ENCODE data around the gene MAFF.
"Not testable (repeated sequence)": the region's sequence is repeated elsewhere in the genome, so short reads cannot be mapped to it uniquely, and the experiment has no call there.

MAFF gene

GRCh38 chr22:38226853-38227649 is 25.3 kb downstream of the MAFF start:
- no peak for DNase-seq

- DNase-seq, result no peak
Observed at GRCh38 chr22:38228326-38228872, 26.6 kb downstream of the MAFF start.

- peak in 1 of 2 donors; percentile 15 for DNase-seq
Observed at GRCh38 chr22:38228873-38229740, 27.3 kb downstream of the MAFF start.

GRCh38 chr22:38230108-38230825 is 28.5 kb downstream of the MAFF start:
- DNase-seq, result peak; percentile 69 to 85

- DNase-seq, result no peak
Observed at GRCh38 chr22:38230916-38231315, 29.1 kb downstream of the MAFF start.

GRCh38 chr22:38232196-38232595 is 30.4 kb downstream of the MAFF start:
- no peak for DNase-seq

GRCh38 chr22:38233427-38233826 is 31.6 kb downstream of the MAFF start:
- DNase-seq, result no peak

GRCh38 chr22:38233856-38234255 is 32.1 kb downstream of the MAFF start:
- not testable (repeated sequence) for DNase-seq

- DNase-seq, result no peak
Observed at GRCh38 chr22:38235240-38235850, 33.6 kb downstream of the MAFF start.

GRCh38 chr22:38236786-38237185 is 35.0 kb downstream of the MAFF start:
- DNase-seq, result no peak

- no peak for DNase-seq
Observed at GRCh38 chr22:38238519-38239071, 36.8 kb downstream of the MAFF start.

GRCh38 chr22:38239101-38239761 is 37.4 kb downstream of the MAFF start:
- no peak for DNase-seq

- DNase-seq, result no peak
Observed at GRCh38 chr22:38240734-38241252, 39.0 kb downstream of the MAFF start.

- no peak for DNase-seq
Observed at GRCh38 chr22:38243007-38243765, 41.4 kb downstream of the MAFF start.

- no peak for DNase-seq
Observed at GRCh38 chr22:38244106-38244505, 42.3 kb downstream of the MAFF start.

- DNase-seq, result no peak
Observed at GRCh38 chr22:38246046-38246658, 44.4 kb downstream of the MAFF start.

- no peak for DNase-seq
Observed at GRCh38 chr22:38246692-38247091, 44.9 kb downstream of the MAFF start.

- no peak for DNase-seq
Observed at GRCh38 chr22:38247713-38248112, 45.9 kb downstream of the MAFF start.

GRCh38 chr22:38248280-38248679 is 46.5 kb downstream of the MAFF start:
- no peak for DNase-seq

- DNase-seq, result no peak
Observed at GRCh38 chr22:38249301-38249700, 47.5 kb downstream of the MAFF start.

Data from inflammatory macrophage (primary cell).